Karpas-422 (cell line): ENCODE data around the gene CELF2. TPM values are rescaled to one million over a fixed set of nuclear protein-coding genes. Genes with fewer than 3 reads are reported as not detected.

Source experiments
- DNase-seq: peaks from one replicate; pipeline ENCODE4 v3.0.0-alpha.2; 2015
- H2AFZ ChIP-seq: fragments of 200-600 bp; sonication (generic); 2 replicates; pipeline ENCODE4 v1.6.1; 2014; ENCODE audit warnings: antibody characterized with exemption, low read length, mixed read lengths
- H3K27ac ChIP-seq: fragments of 200-600 bp; sonication (generic); 2 replicates; pipeline ENCODE4 v1.5.1; 2014; ENCODE audit warnings: mild to moderate bottlenecking, low read length, moderate library complexity
- H3K27me3 ChIP-seq: fragments of 200-600 bp; sonication (generic); 2 replicates; pipeline ENCODE4 v1.6.1; 2014; ENCODE audit warnings: low read length, mixed read lengths
- H3K36me3 ChIP-seq: fragments of 200-600 bp; sonication (generic); 2 replicates; pipeline ENCODE4 v1.6.1; 2014; ENCODE audit warnings: low read length, mixed read lengths; ENCODE audit not compliant: insufficient read depth
- H3K4me1 ChIP-seq: fragments of 200-600 bp; sonication (generic); 2 replicates; pipeline ENCODE4 v1.6.1; 2014; ENCODE audit warnings: mild to moderate bottlenecking, low read length, mixed read lengths
- H3K4me2 ChIP-seq: fragments of 200-600 bp; sonication (generic); 2 replicates; pipeline ENCODE4 v1.6.1; 2014; ENCODE audit warnings: low read length, low read depth, mild to moderate bottlenecking; ENCODE audit not compliant: poor library complexity, severe bottlenecking
- H3K4me3 ChIP-seq: fragments of 200-600 bp; sonication (generic); 2 replicates; pipeline ENCODE4 v1.5.1; 2014; ENCODE audit warnings: mild to moderate bottlenecking, antibody characterized with exemption, low read length, mixed read lengths
- H3K79me2 ChIP-seq: fragments of 200-600 bp; sonication (generic); 2 replicates; pipeline ENCODE4 v1.6.1; 2014; ENCODE audit warnings: mild to moderate bottlenecking, low read length, mixed read lengths
- H3K9ac ChIP-seq: fragments of 200-600 bp; sonication (generic); 2 replicates; pipeline ENCODE4 v1.6.0; 2014; ENCODE audit warnings: low read length
- H3K9me2 ChIP-seq: fragments of 200-600 bp; sonication (generic), shearing (Covaris generic); replicated peaks from 2 replicates; pipeline ENCODE4 v1.6.0; 2014; ENCODE audit warnings: mild to moderate bottlenecking, low read length, moderate library complexity; ENCODE audit not compliant: insufficient read depth
- H3K9me3 ChIP-seq: fragments of 300-700, 200-600 bp; sonication (generic); 2 replicates; pipeline ENCODE4 v1.6.1; 2014; ENCODE audit warnings: low read length, mixed read lengths
- H4K20me1 ChIP-seq: fragments of 200-600 bp; sonication (generic); 2 replicates; pipeline ENCODE4 v1.6.1; 2014; ENCODE audit warnings: mild to moderate bottlenecking, antibody characterized with exemption, low read length, low read depth; ENCODE audit not compliant: insufficient read depth
- total RNA-seq: library from RNA; depleted of rRNA; stranded (reverse); fragments of >200 nt; shearing (Covaris generic); gene quantifications from 2 replicates; pipeline ENCODE4 v1.2.3, GENCODE V29; 2014; ENCODE audit warnings: low replicate concordance

The CELF2 gene
- total RNA-seq, 1 experiment from 2014 or later: 2.3 TPM

DNA sequence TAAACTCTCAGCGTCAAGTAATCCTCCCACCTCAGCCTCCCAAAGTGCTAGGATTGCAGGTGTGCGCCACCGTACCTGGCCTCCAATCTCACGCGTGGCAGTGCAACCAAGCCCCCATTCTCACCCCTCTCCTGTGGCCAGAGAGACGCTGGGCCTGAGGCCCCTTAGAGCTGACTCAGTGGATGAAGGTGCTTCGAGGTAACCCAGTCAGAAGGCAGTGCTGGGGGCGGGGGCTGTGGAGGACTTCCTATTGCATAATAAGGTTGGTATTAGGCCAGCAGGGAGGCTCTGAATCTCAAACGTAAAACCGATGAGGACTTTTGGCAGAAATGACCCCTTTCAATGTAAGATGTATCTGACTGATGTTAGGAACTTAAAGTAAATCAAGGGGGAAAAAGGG, 364.5 kb downstream of the CELF2 start:
- Histone ChIP-seq H3K4me1 (no peaks in the 10 kb centered on the region), H3K27me3 (no peaks in the 10 kb centered on the region)
- no peak for DNase-seq

DNA sequence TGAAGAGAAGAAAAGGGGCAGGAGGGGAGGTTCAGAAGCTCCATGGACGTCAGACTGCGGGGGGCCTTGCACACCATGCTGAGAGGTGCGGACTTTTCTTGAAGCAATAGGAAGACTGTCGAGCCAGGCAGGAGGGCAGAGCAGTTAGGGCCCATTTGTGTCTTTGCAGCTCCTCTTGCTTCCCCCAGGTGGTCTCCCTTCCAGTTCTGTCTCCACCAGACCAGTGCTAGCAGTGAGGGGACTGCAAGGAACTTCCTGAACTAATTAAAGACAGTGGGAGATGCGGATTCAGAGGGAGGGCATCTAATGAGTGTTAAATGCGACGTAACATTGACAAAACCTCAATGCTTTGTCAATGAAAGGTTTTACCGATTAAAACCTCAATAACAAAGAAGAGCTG, 368.4 kb downstream of the CELF2 start:
- Histone ChIP-seq H3K36me3 (no peaks in the 10 kb centered on the region), H3K4me3 (no peak overlapping the region), H4K20me1 (no peaks in the 10 kb centered on the region), H3K4me2 (no peak overlapping the region), H3K27ac (no peak overlapping the region), H3K9me2 (no peaks in the 10 kb centered on the region), H2AFZ (no peak overlapping the region), H3K79me2 (no peaks in the 10 kb centered on the region), H3K9ac (no peak overlapping the region), H3K4me1 (no peaks in the 10 kb centered on the region), H3K9me3 (no peaks in the 10 kb centered on the region), H3K27me3 (no peaks in the 10 kb centered on the region)
- DNase-seq: no peak

More for the DNA sequence above, 364.5 kb downstream of the CELF2 start:
- H3K79me2 ChIP-seq: no peaks in the 10 kb centered on the region
- no peak overlapping the region for H3K27ac ChIP-seq
- no peaks in the 10 kb centered on the region for H4K20me1 ChIP-seq
- H3K9me2 ChIP-seq: no peaks in the 10 kb centered on the region
- H2AFZ ChIP-seq: no peak overlapping the region
- H3K36me3 ChIP-seq: no peaks in the 10 kb centered on the region
- no peak overlapping the region for H3K4me3 ChIP-seq
- H3K9me3 ChIP-seq: no peaks in the 10 kb centered on the region
- H3K9ac ChIP-seq: no peak overlapping the region
- H3K4me2 ChIP-seq: no peak overlapping the region
